GM19438 (cell line): Measurements from ENCODE around the gene ARL5B.
"Not testable (repeated sequence)": the region's sequence is repeated elsewhere in the genome, so short reads cannot be mapped to it uniquely, and the experiment has no call there.

Experiments
- ATAC-seq: cut with Tn5 transposase; IDR thresholded peaks from one replicate; pipeline ENCODE4 v1.9.1; 2021; ENCODE audit warnings: low read depth; ENCODE audit not compliant: unreplicated experiment

The ARL5B gene

GRCh38 chr10:18659125-18659818 is at the start of gene ARL5B:
ARL5B (plus strand) TSS chr10:18659431; CDS start chr10:18659638, 207 bp downstream.
- peak; percentile 80 for ATAC-seq

GRCh38 chr10:18610517-18610916 is 48.7 kb upstream of the ARL5B start:
- ATAC-seq = no peak

DNA sequence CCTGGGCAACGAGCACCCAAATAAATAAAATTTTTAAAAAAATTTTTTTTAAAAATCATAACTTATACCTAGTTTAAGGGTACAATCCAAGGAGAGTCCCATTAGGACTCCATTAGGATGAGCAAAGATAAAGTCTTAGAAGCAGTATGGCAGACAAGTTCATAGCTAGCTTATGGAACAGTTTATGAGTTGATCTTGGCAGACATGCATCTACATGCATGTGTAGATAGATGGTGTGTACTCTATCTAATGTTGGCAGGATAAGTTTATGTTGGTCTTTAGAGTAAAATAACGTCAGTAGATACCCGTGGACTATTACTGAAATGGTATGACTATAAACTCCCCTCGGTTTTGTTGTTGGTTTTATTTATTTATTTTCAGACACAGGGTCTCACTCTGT is 48.1 kb upstream of the ARL5B start:
- no peak for ATAC-seq

- ATAC-seq = no peak
Measured at GRCh38 chr10:18615618-18616017, 43.6 kb upstream of the ARL5B start.

DNA sequence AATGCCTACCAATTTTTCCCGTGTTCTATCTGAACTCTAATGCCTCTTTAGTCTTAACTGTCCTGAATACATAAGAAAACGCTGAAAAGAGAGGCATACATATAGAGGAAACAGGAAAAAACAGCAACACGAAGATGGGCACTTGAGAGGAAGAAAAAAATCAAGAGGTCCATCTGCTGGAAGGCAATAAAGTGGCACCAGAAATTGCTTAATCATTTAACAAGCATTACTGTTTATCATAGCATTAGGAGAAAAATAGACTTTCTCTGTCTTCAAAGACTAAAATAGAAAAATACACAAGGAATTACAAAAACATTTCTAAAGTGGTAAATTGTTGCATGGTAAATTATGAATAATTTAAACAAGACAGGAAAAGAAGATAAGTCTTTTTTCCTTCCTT is 42.9 kb upstream of the ARL5B start:
- no peak for ATAC-seq

- no peak for ATAC-seq
Measured at GRCh38 chr10:18619016-18619415, 40.2 kb upstream of the ARL5B start.

GRCh38 chr10:18620856-18621255 is 38.4 kb upstream of the ARL5B start:
- peak; percentile 57 for ATAC-seq

GRCh38 chr10:18623671-18624070 is 35.6 kb upstream of the ARL5B start:
- not testable (repeated sequence) for ATAC-seq

GRCh38 chr10:18625886-18626285 is 33.3 kb upstream of the ARL5B start:
- no peak for ATAC-seq

DNA sequence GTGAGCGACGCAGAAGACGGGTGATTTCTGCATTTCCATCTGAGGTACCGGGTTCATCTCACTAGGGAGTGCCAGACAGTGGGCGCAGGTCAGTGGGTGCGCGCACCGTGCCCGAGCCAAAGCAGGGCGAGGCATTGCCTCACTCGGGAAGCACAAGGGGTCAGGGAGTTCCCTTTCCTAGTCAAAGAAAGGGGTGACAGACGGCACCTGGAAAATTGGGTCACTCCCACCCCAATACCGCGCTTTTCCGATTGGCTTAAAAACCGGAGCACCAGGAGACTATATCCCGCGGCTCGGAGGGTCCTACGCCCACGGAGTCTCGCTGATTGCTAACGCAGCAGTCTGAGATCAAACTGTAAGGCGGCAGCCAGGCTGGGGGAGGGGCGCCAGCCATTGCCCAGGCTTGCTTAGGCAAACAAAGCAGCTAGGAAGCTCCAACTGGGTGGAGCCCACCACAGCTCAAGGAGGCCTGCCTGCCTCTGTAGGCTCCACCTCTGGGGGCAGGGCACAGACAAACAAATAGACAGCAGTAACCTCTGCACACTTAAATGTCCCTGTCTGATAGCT is 31.7 kb upstream of the ARL5B start:
- ATAC-seq = not testable (repeated sequence)

DNA sequence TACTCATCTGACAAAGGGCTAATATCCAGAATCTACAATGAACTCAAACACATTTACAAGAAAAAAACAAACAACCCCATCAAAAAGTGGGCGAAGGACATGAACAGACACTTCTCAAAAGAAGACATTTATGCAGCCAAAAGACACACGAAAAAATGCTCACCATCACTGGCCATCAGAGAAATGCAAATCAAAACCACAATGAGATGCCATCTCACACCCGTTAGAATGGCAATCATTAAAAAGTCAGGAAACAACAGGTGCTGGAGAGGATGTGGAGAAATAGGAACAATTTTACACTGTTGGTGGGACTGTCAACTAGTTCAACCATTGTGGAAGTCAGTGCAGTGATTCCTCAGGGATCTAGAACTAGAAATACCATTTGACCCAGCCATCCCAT is 26.7 kb upstream of the ARL5B start:
- ATAC-seq = not testable (repeated sequence)

DNA sequence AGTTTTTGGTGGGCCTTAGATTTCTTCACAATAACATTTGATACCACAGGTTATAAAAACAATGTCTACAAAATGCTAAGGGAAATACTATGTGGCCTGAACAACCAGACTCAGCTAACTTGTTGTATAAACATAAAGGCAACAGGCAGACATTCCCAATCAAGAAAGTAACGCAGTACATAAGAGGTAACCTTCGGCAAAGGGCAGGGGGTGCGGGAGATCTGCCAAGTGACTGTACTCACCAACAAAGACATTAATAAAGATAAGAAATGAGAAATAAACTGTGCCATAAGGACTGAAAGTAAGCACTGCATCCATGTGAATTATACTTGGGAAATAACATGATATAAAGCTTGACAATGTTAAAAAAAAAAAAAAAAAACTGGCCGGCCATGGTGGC is 23.2 kb upstream of the ARL5B start:
- ATAC-seq = no peak

- ATAC-seq = not testable (repeated sequence)
Measured at GRCh38 chr10:18637400-18637799, 21.8 kb upstream of the ARL5B start.

GRCh38 chr10:18639719-18640118 is 19.5 kb upstream of the ARL5B start:
- not testable (repeated sequence) for ATAC-seq

- no peak for ATAC-seq
Measured at GRCh38 chr10:18647151-18647550, 12.1 kb upstream of the ARL5B start.

- ATAC-seq = no peak
Measured at GRCh38 chr10:18647945-18648344, 11.3 kb upstream of the ARL5B start.

DNA sequence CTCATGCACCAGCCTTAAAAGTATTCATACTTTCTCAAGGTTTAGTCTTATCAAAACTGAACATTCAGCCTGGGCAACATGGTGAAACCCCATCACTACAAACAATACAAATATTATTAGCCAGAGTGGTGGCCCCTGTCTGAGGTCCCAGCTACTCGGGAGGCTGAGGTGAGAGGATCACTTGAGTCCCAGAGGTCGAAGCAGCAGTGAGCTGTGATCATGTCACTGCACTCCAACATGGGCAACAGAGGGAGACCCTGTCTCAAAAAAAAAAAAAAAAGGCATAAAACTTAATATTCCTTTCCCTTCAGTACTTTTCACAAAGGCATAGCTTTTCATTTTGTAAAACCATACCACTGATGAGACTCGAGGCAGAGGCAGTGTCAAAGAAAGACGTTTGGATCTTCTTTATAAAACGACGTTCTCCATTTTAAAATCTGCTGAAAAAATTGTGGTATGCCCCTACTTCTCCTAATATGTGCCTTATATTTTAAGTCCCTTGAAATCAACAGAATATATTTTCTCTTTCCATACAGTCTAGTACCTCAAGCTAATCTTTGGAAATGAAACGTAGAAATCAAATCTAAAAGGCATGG is 9.8 kb upstream of the ARL5B start:
- no peak for ATAC-seq

GRCh38 chr10:18650404-18650997 is 8.7 kb upstream of the ARL5B start:
- ATAC-seq = no peak

GRCh38 chr10:18651324-18652007 is 7.8 kb upstream of the ARL5B start, which contains the start of gene NSUN6:
NSUN6 (minus strand) TSS chr10:18651587; CDS start chr10:18651203, 384 bp downstream.
- ATAC-seq = peak; percentile 98

DNA sequence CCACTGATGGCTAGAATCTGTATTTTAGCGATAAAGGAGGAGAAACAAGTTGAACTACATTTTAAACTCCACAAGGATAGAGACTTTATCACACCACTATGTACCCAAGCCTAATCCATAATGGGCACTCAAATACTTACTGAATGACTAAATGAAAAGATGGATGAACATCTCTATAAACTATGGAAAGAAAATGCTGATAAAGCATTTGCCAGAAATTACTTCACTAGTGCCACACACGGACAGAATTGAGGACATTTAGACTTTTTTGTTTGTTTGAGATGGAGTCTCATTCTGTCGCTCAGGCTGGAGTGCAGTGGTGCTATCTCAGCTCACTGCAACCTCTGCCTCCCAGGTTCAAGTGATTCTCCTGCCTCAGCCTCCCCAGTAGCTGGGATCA is 6.1 kb upstream of the ARL5B start:
- ATAC-seq = no peak

DNA sequence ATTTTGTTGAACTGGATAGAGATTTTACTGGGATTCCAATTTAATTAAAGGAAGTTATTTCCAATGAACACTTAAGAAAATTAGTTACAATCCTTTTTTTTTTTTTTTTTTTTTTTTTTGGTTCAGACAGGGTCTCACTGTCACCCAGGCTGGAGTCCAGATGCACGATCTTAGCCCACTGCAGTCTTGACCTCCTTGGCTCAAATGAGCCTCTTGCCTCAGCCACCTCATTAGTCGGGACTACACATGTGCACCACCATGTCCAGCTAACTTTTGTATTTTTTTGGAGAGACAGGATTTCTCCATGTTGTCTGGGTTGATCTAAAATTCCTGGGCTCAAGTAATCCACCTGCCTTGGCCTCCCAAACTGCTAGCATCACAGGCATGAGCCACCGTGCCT is 2.5 kb upstream of the ARL5B start:
- ATAC-seq = no peak
